Cardiac fibroblast (primary cell): Measurements from ENCODE around the gene TAF3.
A peak's percentile ranks its signal among the peaks of the same experiment; 100 is the strongest.

ENCODE experiments used
- DNase-seq, 2 donors: peaks; one replicate each; pipeline versions ENCODE4 v3.0.0 to v3.0.0-alpha.2; 2010; ENCODE audit warnings: low read depth in 2 of 2
- H3K4me3 ChIP-seq, 2 donors: replicated peaks in 1 of 2; 1 replicate in 1 of 2; 2 replicates in 1 of 2; pipeline ENCODE4 v1.5.1; 2011; ENCODE audit warnings: low read depth in 2 of 2, low read length in 2 of 2, mild to moderate bottlenecking in 2 of 2, moderate library complexity in 1 of 2
- TF ChIP-seq, protein P1 (sequence below): IDR thresholded peaks from one replicate; pipeline ENCODE4 v1.5.1; 2011; ENCODE audit warnings: low read depth, mild to moderate bottlenecking, low read length, inconsistent platforms

Gene TAF3

GRCh38 chr10:8047452-8048280, 229.4 kb downstream of the TAF3 start:
- DNase-seq, result no peak
- H3K4me3 ChIP-seq, result no peak overlapping the region
- TF ChIP-seq, protein P1, sequence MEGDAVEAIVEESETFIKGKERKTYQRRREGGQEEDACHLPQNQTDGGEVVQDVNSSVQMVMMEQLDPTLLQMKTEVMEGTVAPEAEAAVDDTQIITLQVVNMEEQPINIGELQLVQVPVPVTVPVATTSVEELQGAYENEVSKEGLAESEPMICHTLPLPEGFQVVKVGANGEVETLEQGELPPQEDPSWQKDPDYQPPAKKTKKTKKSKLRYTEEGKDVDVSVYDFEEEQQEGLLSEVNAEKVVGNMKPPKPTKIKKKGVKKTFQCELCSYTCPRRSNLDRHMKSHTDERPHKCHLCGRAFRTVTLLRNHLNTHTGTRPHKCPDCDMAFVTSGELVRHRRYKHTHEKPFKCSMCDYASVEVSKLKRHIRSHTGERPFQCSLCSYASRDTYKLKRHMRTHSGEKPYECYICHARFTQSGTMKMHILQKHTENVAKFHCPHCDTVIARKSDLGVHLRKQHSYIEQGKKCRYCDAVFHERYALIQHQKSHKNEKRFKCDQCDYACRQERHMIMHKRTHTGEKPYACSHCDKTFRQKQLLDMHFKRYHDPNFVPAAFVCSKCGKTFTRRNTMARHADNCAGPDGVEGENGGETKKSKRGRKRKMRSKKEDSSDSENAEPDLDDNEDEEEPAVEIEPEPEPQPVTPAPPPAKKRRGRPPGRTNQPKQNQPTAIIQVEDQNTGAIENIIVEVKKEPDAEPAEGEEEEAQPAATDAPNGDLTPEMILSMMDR, result no peak

DNA sequence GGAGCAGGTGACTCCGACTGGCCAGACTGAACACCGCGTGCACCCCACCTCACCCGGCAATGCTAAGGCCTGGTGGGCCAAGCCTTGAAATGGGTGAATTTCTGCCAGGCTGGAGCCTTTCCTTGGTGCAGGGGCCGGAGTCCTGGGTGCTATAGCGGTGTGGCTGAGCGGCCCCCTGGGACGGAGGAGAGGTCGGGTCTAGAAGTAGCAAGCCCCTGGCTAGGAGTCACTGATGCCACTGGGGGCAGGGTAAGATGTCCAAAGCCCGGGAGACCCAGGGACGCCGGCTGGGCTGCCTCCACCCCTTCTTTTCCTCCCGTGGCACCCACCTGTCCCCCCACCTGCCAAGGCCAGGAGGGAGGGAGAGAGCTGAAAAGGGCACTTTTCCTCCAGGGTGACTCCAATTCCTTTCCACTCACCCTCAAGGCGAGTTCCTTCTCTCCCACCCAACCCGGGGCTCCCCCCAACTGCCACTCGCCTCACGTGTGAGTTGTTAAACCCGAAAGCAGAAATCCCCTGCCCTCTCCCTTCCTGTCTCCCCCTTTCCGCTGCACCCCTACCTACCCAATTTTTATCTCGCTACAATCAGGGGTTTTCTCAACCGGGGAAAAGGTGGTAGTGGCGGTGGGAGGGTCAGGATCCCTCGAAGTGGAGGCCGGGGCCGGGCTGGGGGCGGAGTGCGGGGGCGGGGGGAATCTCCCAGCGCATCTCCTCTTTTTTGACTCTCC, 230.1 kb downstream of the TAF3 start:
- no peak for DNase-seq
- TF ChIP-seq, protein P1, result no peak
- no peak overlapping the region for H3K4me3 ChIP-seq

DNA sequence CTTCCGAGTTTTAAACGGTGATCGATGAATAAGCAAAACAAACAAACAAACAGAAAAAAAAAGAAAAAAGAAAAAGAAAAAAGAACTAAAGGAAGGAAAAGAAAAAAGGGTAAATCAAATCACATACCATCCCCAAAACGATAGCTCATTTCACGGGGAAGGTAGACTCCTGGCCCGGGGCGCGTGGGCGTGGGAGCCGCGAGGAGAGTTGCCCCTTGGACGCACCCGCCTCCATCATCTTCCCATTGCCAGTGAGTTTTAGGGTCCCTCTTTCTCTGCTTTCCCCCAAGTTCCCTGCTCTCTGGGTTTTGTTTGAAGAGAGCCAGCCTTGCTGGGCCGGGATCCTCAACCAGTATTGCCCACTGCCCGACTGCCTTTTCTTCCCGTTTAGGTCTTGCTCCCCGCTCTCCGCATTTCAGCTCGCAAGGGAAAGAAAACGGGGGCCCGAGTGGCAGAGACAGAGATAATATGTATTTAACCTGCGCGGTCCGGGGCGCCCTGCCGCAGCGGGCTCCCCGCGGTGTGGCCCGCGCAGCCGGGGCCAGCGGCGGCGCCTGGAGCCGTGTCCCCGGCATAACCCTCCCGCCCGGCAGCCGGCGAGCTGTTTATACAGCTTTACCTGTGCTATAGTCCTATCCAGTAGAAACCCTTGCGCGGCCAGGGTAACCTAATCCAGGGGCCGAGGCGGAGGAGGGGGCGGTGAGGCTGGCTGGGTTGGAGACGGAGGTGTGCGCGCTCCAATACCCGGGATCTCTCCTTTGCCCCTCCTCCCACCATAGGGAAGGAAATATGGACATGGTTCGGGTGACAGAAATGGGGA, 230.9 kb downstream of the TAF3 start:
- DNase-seq, result no peak
- TF ChIP-seq, protein P1, result no peak
- H3K4me3 ChIP-seq, result peak overlapping the region; percentile 21 to 23

DNA sequence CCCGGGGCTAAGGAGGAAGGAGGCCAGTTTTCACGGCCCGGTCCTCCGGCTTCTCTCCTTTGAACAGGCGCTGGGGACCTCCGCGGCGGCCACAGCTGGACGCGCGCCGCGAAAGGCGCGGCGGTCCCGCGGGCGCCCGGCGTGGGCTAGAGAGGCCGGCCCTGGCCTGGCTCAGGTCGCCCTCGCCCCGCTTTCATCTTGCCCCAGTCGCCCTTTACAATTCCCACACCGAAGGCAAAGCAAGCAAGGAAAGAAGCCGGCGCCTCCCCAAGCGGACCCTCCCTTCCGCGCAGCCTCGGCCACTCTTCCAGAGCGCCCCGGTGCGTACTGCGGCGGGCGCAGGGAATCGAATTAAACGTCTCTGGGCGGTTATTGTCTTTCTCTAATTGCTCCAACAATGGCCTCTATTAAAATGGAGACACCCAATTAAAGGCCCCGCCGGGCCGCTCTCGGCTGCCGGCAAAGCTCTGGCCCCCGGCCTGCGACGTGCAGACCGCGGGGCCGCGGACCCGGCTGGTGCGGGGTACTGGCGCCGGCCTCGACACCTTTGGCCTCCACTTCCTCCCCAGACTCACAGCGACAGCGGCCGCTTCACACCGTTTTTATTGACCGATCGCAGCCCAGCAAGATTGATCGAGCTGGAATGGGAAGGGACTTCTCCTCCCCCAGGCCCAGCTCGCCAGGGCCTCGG, 231.7 kb downstream of the TAF3 start:
- TF ChIP-seq, protein P1, result no peak
- H3K4me3 ChIP-seq, result peak overlapping the region; percentile 34 to 42
- DNase-seq, result peak in 1 of 2 donors; percentile 25

DNA sequence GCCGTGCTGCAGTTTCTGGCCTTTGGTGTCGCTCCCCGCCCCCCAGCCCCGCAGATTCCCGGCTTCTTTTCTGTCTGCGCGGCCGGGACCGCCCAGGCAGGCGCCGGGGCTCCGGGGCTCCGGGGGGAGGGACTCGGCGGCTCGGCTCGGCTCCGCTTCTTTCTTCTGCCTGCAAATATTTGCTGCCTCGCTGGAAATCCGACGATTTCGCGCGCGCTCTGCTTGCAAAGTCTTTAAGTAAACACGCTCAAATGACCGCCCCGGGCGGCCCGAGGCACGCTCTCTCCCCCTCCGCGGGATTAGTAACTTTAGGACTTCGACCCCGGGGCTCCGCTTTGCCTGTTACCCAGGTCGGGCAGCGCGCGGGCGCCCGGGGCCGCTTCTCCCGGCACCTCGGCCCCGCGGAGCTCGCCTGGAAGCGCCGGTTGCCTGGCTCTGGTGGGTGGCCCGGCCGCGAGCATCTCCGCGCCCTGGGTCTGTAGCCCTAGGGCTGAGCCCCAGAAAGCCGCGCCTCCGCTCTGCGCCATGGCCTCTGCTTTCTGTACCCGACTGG, 232.3 kb downstream of the TAF3 start:
- H3K4me3 ChIP-seq, result peak overlapping the region; percentile 34 to 42
- peak; percentile 44 to 46 for DNase-seq
- TF ChIP-seq, protein P1, result no peak
